ENCODE data around the gene ATP2A2. TPM values are rescaled to one million over a fixed set of nuclear protein-coding genes. Genes with fewer than 3 reads are reported as not detected.

ATP2A2 gene
- total RNA-seq, 4 donors from 2014 or later: 116 to 238 (median 132) TPM

GRCh38 chr12:110271015-110271414, 10.0 kb upstream of the ATP2A2 start:
- DNase-seq (ENCODE audit: low spot score) (no peak), ATAC-seq (ENCODE audit: low FRiP score) (no peak)
- TF ChIP-seq CTCF (IDR thresholded peaks at IDR 0.05): no peak

GRCh38 chr12:110277530-110278254, 3.4 kb upstream of the ATP2A2 start:
- ATAC-seq (ENCODE audit: low FRiP score) (no peak), DNase-seq (ENCODE audit: low spot score) (no peak)
- no peak for TF ChIP-seq CTCF (IDR thresholded peaks at IDR 0.05)

GRCh38 chr12:110278255-110278536, 2.9 kb upstream of the ATP2A2 start:
- ATAC-seq (ENCODE audit: low FRiP score): no peak
- DNase-seq (ENCODE audit: low spot score): no peak
- no peak for TF ChIP-seq CTCF (IDR thresholded peaks at IDR 0.05)

- no peak for TF ChIP-seq CTCF (IDR thresholded peaks at IDR 0.05)
- DNase-seq (ENCODE audit: low spot score) (no peak), ATAC-seq (ENCODE audit: low FRiP score) (no peak)
These were observed 1.3 kb upstream of the ATP2A2 start for GRCh38 chr12:110279566-110280375.

- no peak for DNase-seq (ENCODE audit: low spot score)
- TF ChIP-seq CTCF (IDR thresholded peaks at IDR 0.05): no peak
- ATAC-seq (ENCODE audit: low FRiP score): peak; percentile 19
These were observed 662 bp upstream of the ATP2A2 start for GRCh38 chr12:110280392-110280778.

GRCh38 chr12:110281549-110282299, 677 bp downstream of the ATP2A2 start:
- no peak for TF ChIP-seq CTCF (IDR thresholded peaks at IDR 0.05)
- ATAC-seq (ENCODE audit: low FRiP score) (peak; percentile 69), DNase-seq (ENCODE audit: low spot score) (peak; percentile 31)
